NCI-H128 (cell line): ENCODE results near the gene AKT2.

Experiments used
- DNase-seq: peaks from one replicate; lab custom pipeline; 2025; ENCODE audit not compliant: unreplicated experiment; lab: John Stamatoyannopoulos, UW

Gene AKT2

GRCh38 chr19:40302224-40303011 is 17.3 kb upstream of the AKT2 start:
- no peak for DNase-seq

- no peak for DNase-seq
Measured at GRCh38 chr19:40300668-40301067, 15.5 kb upstream of the AKT2 start.

- DNase-seq: no peak
Measured at GRCh38 chr19:40298026-40298425, 12.9 kb upstream of the AKT2 start.

GRCh38 chr19:40294560-40294959 is 9.4 kb upstream of the AKT2 start:
- DNase-seq: no peak

GRCh38 chr19:40286971-40287421 is 1.9 kb upstream of the AKT2 start:
- no peak for DNase-seq

GRCh38 chr19:40286235-40286970 is 1.3 kb upstream of the AKT2 start:
- no peak for DNase-seq

- DNase-seq: peak; percentile 97
Measured at GRCh38 chr19:40285353-40286234, 449 bp upstream of the AKT2 start.

- no peak for DNase-seq
Measured at GRCh38 chr19:40284251-40284500, 969 bp downstream of the AKT2 start.

GRCh38 chr19:40283414-40284250 is 1.5 kb downstream of the AKT2 start:
- no peak for DNase-seq

- no peak for DNase-seq
Measured at GRCh38 chr19:40282920-40283319, 2.2 kb downstream of the AKT2 start.

GRCh38 chr19:40282209-40282580 is 3.0 kb downstream of the AKT2 start:
- no peak for DNase-seq

GRCh38 chr19:40281381-40282208 is 3.5 kb downstream of the AKT2 start:
- no peak for DNase-seq

GRCh38 chr19:40280608-40281221 is 4.4 kb downstream of the AKT2 start:
- no peak for DNase-seq

- no peak for DNase-seq
Measured at GRCh38 chr19:40279761-40280607, 5.2 kb downstream of the AKT2 start.

GRCh38 chr19:40279120-40279551 is 6.0 kb downstream of the AKT2 start:
- no peak for DNase-seq

- DNase-seq: no peak
Measured at GRCh38 chr19:40278361-40279035, 6.6 kb downstream of the AKT2 start.

- DNase-seq: no peak
Measured at GRCh38 chr19:40277356-40278059, 7.6 kb downstream of the AKT2 start.
